HEK293T (cell line): ENCODE data around the gene TEAD1.

Source experiments
- BHLHE40 ChIP-seq: fragments of 450-650 bp; IDR thresholded peaks from 2 replicates; pipeline ENCODE4 v1.6.1; 2016; ENCODE audit warnings: mild to moderate bottlenecking, moderate library complexity, borderline replicate concordance
- FOXK2 ChIP-seq: fragments of 450-650 bp; IDR thresholded peaks from 2 replicates; pipeline ENCODE4 v1.6.1; 2016; ENCODE audit warnings: mild to moderate bottlenecking
- FOXM1 ChIP-seq: fragments of 450-650 bp; IDR thresholded peaks from 2 replicates; pipeline ENCODE4 v1.6.1; 2017; ENCODE audit warnings: mild to moderate bottlenecking, borderline replicate concordance
- HDGF ChIP-seq: fragments of 450-650 bp; IDR thresholded peaks from 2 replicates; pipeline ENCODE4 v1.6.1; 2017; ENCODE audit warnings: antibody characterized with exemption, borderline replicate concordance
- SP1 ChIP-seq: fragments of 450-650 bp; IDR thresholded peaks from 2 replicates; pipeline ENCODE4 v1.6.1; 2017
- SUZ12 ChIP-seq: fragments of 450-650 bp; IDR thresholded peaks from 2 replicates; pipeline ENCODE4 v1.6.1; 2016; ENCODE audit warnings: mild to moderate bottlenecking
- ZNF384 ChIP-seq: fragments of 450-650 bp; IDR thresholded peaks from 2 replicates; pipeline ENCODE4 v1.6.1; 2016

DNA sequence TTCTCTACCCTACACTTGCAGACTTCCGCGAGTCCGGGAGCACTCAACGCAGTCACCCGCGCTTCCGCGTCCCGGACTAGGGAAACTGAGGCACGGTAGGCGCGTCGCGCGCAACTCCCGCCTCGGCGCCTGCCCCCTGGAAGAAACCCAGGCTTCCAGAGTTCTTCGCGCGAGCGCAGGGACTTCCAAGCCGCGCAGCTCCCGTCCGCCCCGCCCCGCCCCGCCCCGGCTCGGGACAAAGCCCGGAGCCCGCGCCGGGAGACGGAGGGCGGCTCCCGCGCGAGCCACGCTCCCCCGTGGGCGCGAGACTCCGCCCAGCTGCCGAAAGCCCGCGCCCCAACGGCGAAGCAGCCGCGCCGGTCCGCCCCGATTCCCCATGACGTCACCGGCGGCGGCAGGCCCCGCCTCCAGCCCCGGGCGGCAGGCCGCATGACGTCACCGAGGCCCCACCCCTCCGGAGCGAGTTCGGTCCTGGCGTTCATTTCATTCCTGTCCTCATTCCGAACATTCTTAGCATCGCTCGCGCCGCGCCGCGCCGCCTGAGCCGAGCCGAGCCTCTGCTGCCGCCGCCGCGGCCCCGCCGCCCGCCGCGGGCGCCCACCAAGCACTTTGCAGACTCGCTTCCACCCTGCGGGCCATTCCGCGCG, at the start of gene TEAD1:
- TF ChIP-seq FOXK2, result no peak
- no peak for TF ChIP-seq BHLHE40
- TF ChIP-seq ZNF384, result no peak
- no peak for TF ChIP-seq HDGF
- TF ChIP-seq FOXM1, result no peak
- no peak for TF ChIP-seq SUZ12
- TF ChIP-seq SP1, result no peak
